Large intestine (tissue), 3 donors: ENCODE data around the gene KIF16B. TPM values are rescaled to one million over a fixed set of nuclear protein-coding genes. Genes with fewer than 3 reads are reported as not detected.

Experiments
- DNase-seq, 2 donors: peaks; one replicate each; pipeline versions ENCODE4 v3.0.0 to v3.0.0-alpha.2; 2013
- H3K27ac ChIP-seq: one replicate; pipeline ENCODE4 v1.5.1; 2013; ENCODE audit warnings: low read length
- H3K27me3 ChIP-seq: 2 replicates; pipeline ENCODE4 v1.6.1; 2013; ENCODE audit warnings: low read length; ENCODE audit not compliant: control insufficient read depth, insufficient read depth
- H3K36me3 ChIP-seq: 2 replicates; pipeline ENCODE4 v1.6.1; 2013; ENCODE audit warnings: low read length; ENCODE audit not compliant: control insufficient read depth, insufficient read depth
- H3K4me1 ChIP-seq: one replicate; pipeline ENCODE4 v1.6.1; 2013; ENCODE audit warnings: low read length; ENCODE audit not compliant: control insufficient read depth, insufficient read depth
- H3K4me3 ChIP-seq: one replicate; pipeline ENCODE4 v1.5.1; 2013; ENCODE audit warnings: low read length
- H3K9me3 ChIP-seq: one replicate; pipeline ENCODE4 v1.6.1; 2013; ENCODE audit warnings: mild to moderate bottlenecking, low read depth, low read length, moderate library complexity; ENCODE audit not compliant: control insufficient read depth
- WGBS: methylation state at CpG from one replicate; pipeline ENCODE4 v1.1.5; 2013; ENCODE audit warnings: low lambda C conversion rate; ENCODE audit not compliant: insufficient coverage; 5-methylcytosine and 5-hydroxymethylcytosine counted together
- polyA plus RNA-seq: library from polyadenylated mRNA; unstranded; fragments of 120-200 nt; gene quantifications from one replicate; pipeline ENCODE4 v1.2.1, GENCODE V29; 2013

KIF16B gene
- polyA plus RNA-seq, 1 donor = 21.0 TPM

DNA sequence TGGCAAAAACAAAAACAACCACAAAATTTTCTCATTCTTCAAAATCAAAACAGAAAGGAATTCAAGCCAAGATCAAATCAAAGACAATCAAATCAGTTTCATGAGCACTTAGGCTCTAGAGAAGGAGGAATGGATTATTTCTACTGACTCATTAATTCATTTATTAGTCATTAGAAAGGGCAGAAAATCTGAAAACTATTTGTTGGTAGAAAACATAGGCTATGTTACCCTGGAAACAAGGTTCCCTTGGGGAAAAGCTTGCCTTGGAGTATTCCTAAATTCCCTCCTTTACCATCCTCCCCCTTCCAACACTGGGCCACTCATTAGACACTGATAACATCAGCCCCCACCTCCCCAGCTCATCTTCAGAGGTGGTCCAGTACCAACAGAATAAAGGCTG, 17.5 kb downstream of the KIF16B start:
- peaks cover 2% of the 10 kb centered on the region for H3K4me1 ChIP-seq
- H3K9me3 ChIP-seq = no peaks in the 10 kb centered on the region
- no peak overlapping the region for H3K27ac ChIP-seq
- DNase-seq = no peak
- no peaks in the 10 kb centered on the region for H3K36me3 ChIP-seq
- H3K4me3 ChIP-seq = no peak overlapping the region
- H3K27me3 ChIP-seq = no peaks in the 10 kb centered on the region

DNA sequence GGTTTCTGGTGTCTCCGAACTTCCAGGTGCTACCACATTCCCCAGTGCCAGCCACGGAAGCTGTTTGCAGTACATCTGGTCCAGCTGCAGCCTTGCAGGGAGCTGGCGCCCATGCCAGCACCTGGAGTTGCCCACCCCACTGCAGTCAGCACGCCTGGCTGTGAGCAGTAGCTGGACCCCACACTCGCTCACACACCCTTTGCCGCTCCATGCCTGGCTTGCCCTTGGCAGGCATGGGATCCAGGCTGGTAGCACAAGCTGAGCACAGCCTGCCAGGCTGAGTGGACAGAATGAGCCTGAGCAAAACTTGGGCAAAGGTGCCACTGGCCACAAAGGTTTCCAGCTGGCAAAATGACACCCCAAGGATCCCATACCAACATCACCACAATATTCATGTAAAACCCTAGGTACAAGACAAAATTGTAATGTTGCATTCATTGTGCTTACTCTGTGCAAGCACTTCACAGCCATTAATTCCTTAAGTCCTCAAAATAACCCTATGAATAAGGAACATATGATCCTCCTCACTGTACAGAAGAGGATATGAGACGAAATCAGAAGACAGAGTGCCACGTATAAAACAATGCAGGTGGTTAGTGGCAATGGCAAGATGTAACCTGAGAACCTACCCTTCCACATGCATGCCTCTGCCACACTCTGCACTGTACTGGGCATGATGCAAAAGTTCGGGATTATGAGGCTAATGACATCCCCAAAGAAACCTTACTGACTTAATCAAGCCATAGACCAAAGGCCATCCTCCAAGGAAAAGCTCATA, 18.3 kb downstream of the KIF16B start:
- no peak for DNase-seq
- no CpG with 5 or more reads among the region's 9 CpGs for WGBS
- Histone ChIP-seq H3K27me3 (no peaks in the 10 kb centered on the region), H3K36me3 (no peaks in the 10 kb centered on the region), H3K4me3 (no peak overlapping the region), H3K9me3 (peaks cover 3% of the 10 kb centered on the region), H3K4me1 (peaks cover 2% of the 10 kb centered on the region), H3K27ac (no peak overlapping the region)

DNA sequence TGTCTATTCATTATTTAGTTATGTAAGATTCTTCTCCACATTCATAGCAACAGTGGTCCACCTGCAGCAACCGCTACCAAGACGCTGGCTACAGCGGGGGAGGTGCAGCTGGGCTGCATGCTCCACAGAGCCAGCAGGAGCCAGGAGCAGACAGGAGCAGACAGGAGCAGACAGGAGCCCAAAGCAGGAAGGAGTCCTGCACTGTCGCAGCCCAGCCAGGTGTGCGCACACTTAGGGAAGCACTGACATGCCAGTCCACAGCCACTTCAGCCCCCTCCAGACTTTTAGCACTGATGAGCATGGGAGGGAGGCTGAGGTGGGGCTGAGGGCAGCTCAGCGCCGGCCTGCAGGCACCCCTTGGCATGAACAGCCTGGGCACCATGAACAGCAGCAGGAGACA, 19.6 kb downstream of the KIF16B start:
- no CpG with 5 or more reads among the region's 7 CpGs for WGBS
- Histone ChIP-seq H3K27me3 (no peaks in the 10 kb centered on the region), H3K36me3 (no peaks in the 10 kb centered on the region), H3K4me1 (peaks cover 2% of the 10 kb centered on the region), H3K27ac (no peak overlapping the region), H3K4me3 (no peak overlapping the region), H3K9me3 (peaks cover 3% of the 10 kb centered on the region)
- DNase-seq = no peak

DNA sequence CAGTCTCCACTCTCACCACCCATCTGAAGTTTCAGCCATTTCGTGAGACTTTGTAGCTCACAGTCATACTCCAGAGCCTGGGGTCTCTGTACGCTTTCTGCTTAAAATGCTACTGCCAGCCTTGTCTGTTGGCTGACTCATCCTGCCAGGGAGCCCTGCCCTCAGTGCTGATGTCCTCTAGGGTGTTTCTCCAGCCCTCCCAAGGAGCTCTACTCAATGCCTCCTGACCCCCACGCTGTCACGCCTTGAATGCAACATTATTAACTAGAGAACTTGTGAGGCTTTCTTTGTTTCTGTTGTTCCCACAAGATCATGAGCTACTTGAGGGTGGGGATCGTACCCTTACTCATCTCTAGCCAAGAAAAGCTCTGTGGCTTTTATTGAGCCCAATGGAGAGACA, 20.1 kb downstream of the KIF16B start:
- H3K36me3 ChIP-seq = no peaks in the 10 kb centered on the region
- peaks cover 3% of the 10 kb centered on the region for H3K9me3 ChIP-seq
- no peak for DNase-seq
- WGBS = 100% methylated on average over 1 of the region's 5 CpGs
- no peak overlapping the region for H3K27ac ChIP-seq
- no peaks in the 10 kb centered on the region for H3K27me3 ChIP-seq
- peaks cover 2% of the 10 kb centered on the region for H3K4me1 ChIP-seq
- H3K4me3 ChIP-seq = no peak overlapping the region

DNA sequence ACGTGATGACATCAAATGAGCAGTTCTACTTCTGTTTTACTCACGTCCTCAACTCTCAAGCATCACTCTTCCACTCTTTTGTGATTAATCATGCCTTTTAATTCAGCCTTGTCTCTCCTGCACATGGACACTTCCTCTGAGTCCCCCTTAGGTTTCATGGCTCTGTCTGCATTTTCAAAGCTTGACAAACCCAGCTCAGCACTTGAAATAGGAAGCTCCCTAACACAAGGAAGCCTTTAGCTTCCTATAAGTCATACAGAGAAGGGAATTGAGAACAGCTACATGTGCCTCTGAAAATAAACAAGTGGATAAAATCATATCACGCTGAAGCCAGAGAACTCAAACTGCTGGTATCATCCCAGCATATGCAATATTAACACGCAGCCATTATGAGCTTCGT, 21.2 kb downstream of the KIF16B start:
- peaks cover 3% of the 10 kb centered on the region for H3K9me3 ChIP-seq
- H3K36me3 ChIP-seq = no peaks in the 10 kb centered on the region
- H3K27ac ChIP-seq = no peak overlapping the region
- DNase-seq = no peak
- H3K4me1 ChIP-seq = peaks cover 2% of the 10 kb centered on the region
- no peak overlapping the region for H3K4me3 ChIP-seq
- H3K27me3 ChIP-seq = no peaks in the 10 kb centered on the region
- 79% methylated on average over 2 of the region's 5 CpGs for WGBS

DNA sequence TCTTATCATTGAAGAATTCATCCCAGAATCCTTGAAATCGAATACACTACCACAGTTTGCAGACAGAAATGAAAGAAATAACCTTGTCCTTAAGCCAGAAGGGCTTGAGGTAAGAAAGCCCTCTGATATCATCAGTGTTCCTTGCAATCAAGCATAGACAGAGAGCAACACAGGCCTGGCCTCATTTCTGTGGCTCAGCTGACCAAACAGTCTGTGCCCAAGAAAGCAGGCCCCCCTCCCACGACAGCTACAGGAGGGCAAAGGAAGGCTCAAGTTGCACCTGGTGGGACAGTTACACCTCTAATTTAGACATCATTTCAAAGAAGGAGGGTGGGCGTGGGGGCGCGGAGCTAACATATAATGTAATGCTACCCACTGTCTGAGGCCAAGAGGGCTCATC, 21.6 kb downstream of the KIF16B start:
- no CpG with 5 or more reads among the region's 5 CpGs for WGBS
- H3K27ac ChIP-seq = no peak overlapping the region
- DNase-seq = no peak
- H3K36me3 ChIP-seq = no peaks in the 10 kb centered on the region
- H3K9me3 ChIP-seq = peaks cover 3% of the 10 kb centered on the region
- no peaks in the 10 kb centered on the region for H3K27me3 ChIP-seq
- H3K4me3 ChIP-seq = no peak overlapping the region
- H3K4me1 ChIP-seq = peaks cover 2% of the 10 kb centered on the region

DNA sequence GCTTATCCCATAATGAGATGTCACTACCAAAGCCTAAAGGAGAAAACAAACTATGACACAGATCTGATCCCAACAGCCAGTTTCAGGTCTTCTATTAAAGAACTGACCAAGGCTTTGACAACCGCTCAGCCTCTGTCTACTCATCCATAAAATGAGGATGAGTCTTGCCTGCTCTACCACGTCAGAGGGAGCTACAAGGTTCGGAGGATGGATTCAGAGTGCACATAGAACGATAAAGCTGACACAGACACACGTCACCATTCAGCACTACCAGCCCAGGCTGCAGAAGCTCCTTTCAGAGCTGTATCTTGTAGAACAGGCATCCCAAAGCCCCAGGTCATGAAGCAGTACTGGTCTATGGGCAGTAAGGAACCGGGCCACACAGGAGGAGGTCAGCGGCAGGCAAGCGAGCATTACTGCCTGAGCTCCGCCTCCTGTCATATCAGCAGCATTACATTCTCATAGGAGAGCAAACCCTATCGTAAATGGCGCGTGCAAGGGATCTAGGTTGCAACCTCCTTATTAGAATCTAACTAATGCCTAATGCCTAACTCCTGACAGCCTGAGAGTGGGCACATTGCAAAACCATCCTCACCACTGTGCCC, 25.1 kb downstream of the KIF16B start:
- Histone ChIP-seq H3K4me1 (peaks cover 2% of the 10 kb centered on the region), H3K4me3 (no peak overlapping the region), H3K9me3 (peaks cover 3% of the 10 kb centered on the region), H3K27ac (no peak overlapping the region), H3K36me3 (no peaks in the 10 kb centered on the region), H3K27me3 (no peaks in the 10 kb centered on the region)
- DNase-seq = no peak
- 80% methylated on average over 2 of the region's 12 CpGs for WGBS

DNA sequence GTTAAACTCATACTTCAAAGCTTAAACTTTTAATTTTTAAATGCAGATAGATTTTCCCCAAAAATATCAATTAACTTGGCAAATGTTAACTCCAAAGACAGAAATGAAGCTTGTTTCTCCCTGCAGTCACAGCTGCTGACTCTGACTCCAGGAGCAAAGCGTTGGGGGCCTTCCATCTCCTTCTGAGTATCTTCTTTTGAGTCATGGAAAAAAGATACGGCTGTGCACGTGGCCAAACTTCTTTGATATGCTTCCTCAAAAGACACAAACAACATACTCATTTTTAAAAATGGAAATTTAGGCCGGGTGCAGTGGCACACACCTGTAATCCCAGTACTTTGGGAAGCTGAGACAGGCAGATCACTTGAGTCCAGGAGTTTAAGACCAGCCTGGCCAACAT, 28.3 kb downstream of the KIF16B start:
- no peaks in the 10 kb centered on the region for H3K36me3 ChIP-seq
- H3K4me1 ChIP-seq = no peaks in the 10 kb centered on the region
- no peaks in the 10 kb centered on the region for H3K9me3 ChIP-seq
- no CpG with 5 or more reads among the region's 4 CpGs for WGBS
- H3K27ac ChIP-seq = no peak overlapping the region
- no peaks in the 10 kb centered on the region for H3K27me3 ChIP-seq
- no peak overlapping the region for H3K4me3 ChIP-seq
- DNase-seq = no peak

DNA sequence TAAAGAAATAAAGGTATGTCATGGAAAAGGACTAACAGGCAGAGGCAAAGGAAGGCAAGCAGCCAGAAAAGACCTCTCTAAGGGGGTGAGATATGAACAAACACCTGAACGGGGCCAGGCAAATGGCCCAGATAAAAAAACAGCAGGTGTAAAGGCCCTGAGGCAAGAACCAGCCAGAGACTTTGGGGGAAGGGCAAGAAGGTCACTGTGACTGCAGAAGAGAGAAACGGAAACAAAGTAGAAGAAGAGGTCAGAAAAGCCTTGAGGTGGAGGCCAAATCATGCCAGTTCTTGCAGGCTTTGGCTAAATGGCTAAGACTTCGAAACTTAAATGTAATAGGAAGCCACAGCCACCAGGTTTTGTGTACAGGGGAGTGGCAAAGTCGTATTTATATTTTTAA, 30.8 kb downstream of the KIF16B start:
- 80% methylated on average over 1 of the region's 4 CpGs for WGBS
- Histone ChIP-seq H3K9me3 (no peaks in the 10 kb centered on the region), H3K4me1 (peaks cover 6% of the 10 kb centered on the region), H3K36me3 (no peaks in the 10 kb centered on the region), H3K27ac (no peak overlapping the region), H3K27me3 (no peaks in the 10 kb centered on the region), H3K4me3 (no peak overlapping the region)
- DNase-seq = no peak

DNA sequence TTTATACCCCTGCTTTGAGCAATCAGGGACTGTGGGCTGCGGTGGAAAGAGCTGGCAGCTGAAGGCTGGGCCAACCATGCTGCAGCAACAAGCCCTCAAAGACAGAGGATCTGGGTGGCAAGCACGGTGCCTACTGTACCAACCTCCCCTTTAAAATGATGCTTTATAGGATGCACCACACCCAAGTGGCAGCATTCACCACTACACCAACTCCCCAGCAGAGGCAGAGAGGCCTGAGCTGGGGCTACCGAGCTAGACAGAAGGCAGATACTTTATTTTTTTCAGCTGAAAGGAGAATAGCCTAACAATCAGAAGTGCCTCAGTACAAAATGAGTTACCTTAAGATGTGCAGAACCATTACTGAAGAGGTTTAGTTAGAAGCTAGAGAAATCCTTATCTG, 31.4 kb downstream of the KIF16B start:
- H3K36me3 ChIP-seq = no peaks in the 10 kb centered on the region
- no peak overlapping the region for H3K4me3 ChIP-seq
- WGBS = no CpG with 5 or more reads among the region's 3 CpGs
- H3K9me3 ChIP-seq = no peaks in the 10 kb centered on the region
- no peak overlapping the region for H3K27ac ChIP-seq
- DNase-seq = no peak
- H3K4me1 ChIP-seq = peaks cover 12% of the 10 kb centered on the region
- no peaks in the 10 kb centered on the region for H3K27me3 ChIP-seq

DNA sequence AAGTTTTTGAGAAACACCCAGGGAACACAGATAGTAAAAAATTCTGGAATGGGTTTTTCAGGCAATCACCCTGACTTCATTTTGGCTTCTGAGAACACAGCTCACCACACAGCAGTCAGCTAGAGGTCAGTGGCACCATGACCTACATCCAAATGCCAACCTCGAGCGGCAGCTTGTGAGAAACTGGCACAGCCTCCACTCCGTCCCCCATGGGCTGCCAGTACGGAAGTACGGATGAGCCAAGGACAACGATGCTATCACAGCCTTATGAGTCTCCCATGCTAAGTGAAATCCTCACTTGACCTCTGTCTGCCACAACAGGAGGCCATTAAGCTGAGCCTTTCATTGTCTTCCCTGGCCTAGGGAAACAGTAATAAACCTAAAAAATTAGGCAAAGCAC, 32.0 kb downstream of the KIF16B start:
- Histone ChIP-seq H3K36me3 (no peaks in the 10 kb centered on the region), H3K4me3 (no peak overlapping the region), H3K27me3 (no peaks in the 10 kb centered on the region), H3K27ac (no peak overlapping the region), H3K9me3 (no peaks in the 10 kb centered on the region), H3K4me1 (peaks cover 15% of the 10 kb centered on the region)
- no peak for DNase-seq
- WGBS = no CpG with 5 or more reads among the region's 6 CpGs
